ENCODE results near the gene ACSM4.

DNA sequence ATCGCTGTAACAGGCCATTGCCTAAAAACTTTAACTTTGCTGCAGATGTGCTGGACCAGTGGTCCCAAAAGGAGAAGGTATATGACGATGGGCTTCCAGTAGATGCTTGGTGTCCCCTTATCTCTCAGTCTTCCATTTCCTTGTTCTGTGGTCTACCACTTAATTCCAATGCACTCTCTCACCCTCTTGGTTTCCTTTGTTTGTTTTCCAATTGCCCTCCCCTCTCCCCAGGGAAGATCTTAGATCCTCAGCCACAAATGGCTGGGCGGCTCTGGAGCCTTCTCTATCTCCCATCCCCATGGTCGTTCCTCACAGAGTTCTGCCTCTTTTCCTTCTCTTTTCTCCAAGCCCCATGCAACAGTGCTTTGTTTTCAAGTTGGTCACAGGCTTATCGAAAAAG, 584 bp downstream of the ACSM4 start:
- TF ChIP-seq CTCF (IDR thresholded peaks at IDR 0.05; ENCODE audit: control extremely low read depth in 1 of 3, insufficient read depth in 1 of 3, low read depth in 1 of 3, low read length in 3 of 3) (no peak), POLR2AphosphoS5 (IDR thresholded peaks at IDR 0.05; ENCODE audit: low read depth, low read length) (no peak), SP1 (IDR thresholded peaks at IDR 0.05; ENCODE audit: low read depth, low read length) (no peak)

Data from H1 (cell line).